Activated naive CD4-positive, alpha-beta T cell treated with anti-CD3 and anti-CD28 coated beads, Interleukin-2, amount 10 ng/mL, durations not matched to agents 7 days and 5 days (primary cell): ENCODE results near the gene SMARCC2.

Experiments used
- CTCF ChIA-PET: fragments of 350-600 bp; sonication (Branson Sonifier 250); formaldehyde crosslinking; loops from one replicate; lab custom pipeline; 2021; ENCODE audit warnings: antibody characterized with exemption; lab: Charles Lee
- DNase-seq: peaks from one replicate; pipeline ENCODE4 v3.0.0-alpha.2; 2020
- H3K27ac Mint-ChIP-seq: one replicate; pipeline ENCODE4 v1.8.0; 2021; ENCODE audit warnings: mild to moderate bottlenecking, moderate library complexity, mixed read lengths
- H3K27me3 Mint-ChIP-seq: one replicate; pipeline ENCODE4 v1.8.0; 2021; ENCODE audit warnings: mild to moderate bottlenecking, mixed read lengths
- H3K36me3 Mint-ChIP-seq: one replicate; pipeline ENCODE4 v1.8.0; 2021; ENCODE audit warnings: mixed read lengths
- H3K4me1 Mint-ChIP-seq: one replicate; pipeline ENCODE4 v1.8.0; 2021; ENCODE audit warnings: mixed read lengths
- H3K4me3 Mint-ChIP-seq: one replicate; pipeline ENCODE4 v1.8.0; 2021; ENCODE audit warnings: mild to moderate bottlenecking, moderate library complexity, mixed read lengths
- H3K9me3 Mint-ChIP-seq: one replicate; pipeline ENCODE4 v1.8.0; 2021; ENCODE audit warnings: mixed read lengths

The SMARCC2 gene

GRCh38 chr12:56145217-56145616 lies 44.1 kb downstream of the SMARCC2 start:
- Mint-ChIP-seq H3K4me1 (peaks cover 40% of the 10 kb centered on the region), H3K27me3 (no peaks in the 10 kb centered on the region), H3K36me3 (peaks cover 49% of the 10 kb centered on the region), H3K27ac (no peak overlapping the region), H3K9me3 (no peaks in the 10 kb centered on the region), H3K4me3 (no peak overlapping the region)
- CTCF ChIA-PET: interaction anchor here (1.7 kb wide), 1 partner anchor 25 kb away, joined by 4 read pairs; no protein-coding TSS in a partner anchor
- DNase-seq: no peak

GRCh38 chr12:56143870-56144269 lies 45.4 kb downstream of the SMARCC2 start:
- H3K27ac Mint-ChIP-seq: peak overlapping the region; percentile 76
- CTCF ChIA-PET: interaction anchor here (0.9 to 1.7 kb wide), 3 partner anchors 14 to 24 kb away, joined by 3 to 4 read pairs (median 3); no protein-coding TSS in a partner anchor
- no peaks in the 10 kb centered on the region for H3K27me3 Mint-ChIP-seq
- H3K9me3 Mint-ChIP-seq: no peaks in the 10 kb centered on the region
- peaks cover 46% of the 10 kb centered on the region for H3K4me1 Mint-ChIP-seq
- H3K36me3 Mint-ChIP-seq: peaks cover 61% of the 10 kb centered on the region
- no peak overlapping the region for H3K4me3 Mint-ChIP-seq
- DNase-seq: no peak

- no peaks in the 10 kb centered on the region for H3K27me3 Mint-ChIP-seq
- no peaks in the 10 kb centered on the region for H3K9me3 Mint-ChIP-seq
- no peak overlapping the region for H3K4me3 Mint-ChIP-seq
- H3K27ac Mint-ChIP-seq: peak overlapping the region; percentile 76
- peaks cover 53% of the 10 kb centered on the region for H3K4me1 Mint-ChIP-seq
- CTCF ChIA-PET: interaction anchor here (1.2 kb wide), 1 partner anchor 16 kb away, joined by 5 read pairs; the partner anchor contains the start of gene MYL6
- peaks cover 68% of the 10 kb centered on the region for H3K36me3 Mint-ChIP-seq
- no peak for DNase-seq
These were observed 46.1 kb downstream of the SMARCC2 start for GRCh38 chr12:56143217-56143616.

- no peak overlapping the region for H3K4me3 Mint-ChIP-seq
- H3K9me3 Mint-ChIP-seq: no peaks in the 10 kb centered on the region
- peak overlapping the region; percentile 76 for H3K27ac Mint-ChIP-seq
- H3K27me3 Mint-ChIP-seq: no peaks in the 10 kb centered on the region
- CTCF ChIA-PET: interaction anchor here (0.9 to 1.3 kb wide), 3 partner anchors 9 to 17 kb away, joined by 3 to 5 read pairs (median 5); partner anchors contain the start of gene MYL6
- no peak for DNase-seq
- H3K36me3 Mint-ChIP-seq: peaks cover 78% of the 10 kb centered on the region
- peaks cover 63% of the 10 kb centered on the region for H3K4me1 Mint-ChIP-seq
These were observed 47.1 kb downstream of the SMARCC2 start for GRCh38 chr12:56141946-56142784.

GRCh38 chr12:56137853-56138571 lies 51.3 kb downstream of the SMARCC2 start:
- peaks cover 87% of the 10 kb centered on the region for H3K36me3 Mint-ChIP-seq
- no peaks in the 10 kb centered on the region for H3K9me3 Mint-ChIP-seq
- CTCF ChIA-PET: interaction anchor here (1.7 to 2.6 kb wide), 3 partner anchors 10 to 14 kb away, joined by 6 to 10 read pairs (median 7); partner anchors contain the start of genes ESYT1 and MYL6B
- H3K27me3 Mint-ChIP-seq: no peaks in the 10 kb centered on the region
- peak overlapping the region; percentile 87 for H3K27ac Mint-ChIP-seq
- H3K4me3 Mint-ChIP-seq: no peak overlapping the region
- H3K4me1 Mint-ChIP-seq: peaks cover 78% of the 10 kb centered on the region
- DNase-seq: no peak

- CTCF ChIA-PET: no interaction called here
- peaks cover 91% of the 10 kb centered on the region for H3K36me3 Mint-ChIP-seq
- H3K27me3 Mint-ChIP-seq: no peaks in the 10 kb centered on the region
- H3K9me3 Mint-ChIP-seq: peaks cover 3% of the 10 kb centered on the region
- no peak overlapping the region for H3K4me3 Mint-ChIP-seq
- no peak overlapping the region for H3K27ac Mint-ChIP-seq
- DNase-seq: no peak
- peaks cover 79% of the 10 kb centered on the region for H3K4me1 Mint-ChIP-seq
These were observed 54.4 kb downstream of the SMARCC2 start for GRCh38 chr12:56134897-56135296.

- no peak for DNase-seq
- Mint-ChIP-seq H3K4me1 (peaks cover 71% of the 10 kb centered on the region), H3K27me3 (peaks cover 3% of the 10 kb centered on the region), H3K36me3 (peaks cover 65% of the 10 kb centered on the region), H3K4me3 (peak overlapping the region; percentile 97), H3K27ac (peak overlapping the region; percentile 94), H3K9me3 (peaks cover 3% of the 10 kb centered on the region)
- CTCF ChIA-PET: no interaction called here
These were observed 58.4 kb downstream of the SMARCC2 start for GRCh38 chr12:56130876-56131275.

- H3K27me3 Mint-ChIP-seq: peaks cover 3% of the 10 kb centered on the region
- peaks cover 3% of the 10 kb centered on the region for H3K9me3 Mint-ChIP-seq
- peak overlapping the region; percentile 97 for H3K4me3 Mint-ChIP-seq
- H3K27ac Mint-ChIP-seq: peak overlapping the region; percentile 94
- H3K36me3 Mint-ChIP-seq: peaks cover 57% of the 10 kb centered on the region
- no peak for DNase-seq
- H3K4me1 Mint-ChIP-seq: peaks cover 75% of the 10 kb centered on the region
- CTCF ChIA-PET: interaction anchor here (0.6 to 2.7 kb wide), 2 partner anchors 11 to 14 kb away, joined by 3 to 20 read pairs; partner anchors contain the start of gene ZC3H10
These were observed 59.3 kb downstream of the SMARCC2 start for GRCh38 chr12:56129942-56130495.

GRCh38 chr12:56129206-56129941 lies 59.9 kb downstream of the SMARCC2 start:
- Mint-ChIP-seq H3K9me3 (peaks cover 3% of the 10 kb centered on the region), H3K36me3 (peaks cover 55% of the 10 kb centered on the region), H3K27ac (peak overlapping the region; percentile 94), H3K4me3 (peak overlapping the region; percentile 97), H3K4me1 (peaks cover 81% of the 10 kb centered on the region), H3K27me3 (peaks cover 3% of the 10 kb centered on the region)
- CTCF ChIA-PET: interaction anchor here (0.6 to 4.2 kb wide), 4 partner anchors 10 to 59 kb away, joined by 3 to 51 read pairs (median 13); partner anchors contain the start of genes SMARCC2 and ZC3H10
- peak; percentile 88 for DNase-seq

- Mint-ChIP-seq H3K27ac (peak overlapping the region; percentile 94), H3K4me3 (peak overlapping the region; percentile 97), H3K4me1 (peaks cover 82% of the 10 kb centered on the region), H3K9me3 (peaks cover 3% of the 10 kb centered on the region), H3K27me3 (peaks cover 3% of the 10 kb centered on the region), H3K36me3 (peaks cover 49% of the 10 kb centered on the region)
- no peak for DNase-seq
- CTCF ChIA-PET: interaction anchor here (0.9 to 4.2 kb wide), 12 partner anchors 8 to 335 kb away, joined by 3 to 51 read pairs (median 7); partner anchors contain the start of genes MYL6, MYL6B, PA2G4 and RNF41
These were observed 60.5 kb downstream of the SMARCC2 start for GRCh38 chr12:56128670-56129205.

- H3K4me3 Mint-ChIP-seq: peak within 1 kb of the TSS; percentile 97
These were observed 61.2 kb downstream of the SMARCC2 start, which contains the start of gene ESYT1 for GRCh38 chr12:56127888-56128669. TSS of gene ESYT1 (plus strand) at chr12:56128267. CDS start at chr12:56128320, 53 bp downstream.

GRCh38 chr12:56127485-56127887 lies 61.8 kb downstream of the SMARCC2 start:
- Mint-ChIP-seq H3K36me3 (peaks cover 38% of the 10 kb centered on the region), H3K27ac (peak overlapping the region; percentile 94), H3K4me1 (peaks cover 75% of the 10 kb centered on the region), H3K9me3 (peaks cover 3% of the 10 kb centered on the region), H3K27me3 (peaks cover 3% of the 10 kb centered on the region), H3K4me3 (peak overlapping the region; percentile 97)
- no peak for DNase-seq
- CTCF ChIA-PET: interaction anchor here (0.9 to 4.2 kb wide), 14 partner anchors 9 to 389 kb away, joined by 3 to 51 read pairs (median 7); partner anchors contain the start of genes MYL6, MYL6B, PA2G4 and RNF41

More at GRCh38 chr12:56127888-56128669, 61.2 kb downstream of the SMARCC2 start, which contains the start of gene ESYT1:
- H3K36me3 Mint-ChIP-seq: peaks cover 43% of the 10 kb centered on the region
- H3K27ac Mint-ChIP-seq: peak within 1 kb of the TSS; percentile 94
- peaks cover 3% of the 10 kb centered on the region for H3K27me3 Mint-ChIP-seq
- H3K9me3 Mint-ChIP-seq: peaks cover 3% of the 10 kb centered on the region
- peak; percentile 99 for DNase-seq
- H3K4me1 Mint-ChIP-seq: peaks cover 78% of the 10 kb centered on the region
- CTCF ChIA-PET: interaction anchor here (0.9 to 4.2 kb wide), 14 partner anchors 9 to 390 kb away, joined by 3 to 51 read pairs (median 7); partner anchors contain the start of genes MYL6, MYL6B, PA2G4 and RNF41
